ENCODE results near the gene RBM23.

DNA sequence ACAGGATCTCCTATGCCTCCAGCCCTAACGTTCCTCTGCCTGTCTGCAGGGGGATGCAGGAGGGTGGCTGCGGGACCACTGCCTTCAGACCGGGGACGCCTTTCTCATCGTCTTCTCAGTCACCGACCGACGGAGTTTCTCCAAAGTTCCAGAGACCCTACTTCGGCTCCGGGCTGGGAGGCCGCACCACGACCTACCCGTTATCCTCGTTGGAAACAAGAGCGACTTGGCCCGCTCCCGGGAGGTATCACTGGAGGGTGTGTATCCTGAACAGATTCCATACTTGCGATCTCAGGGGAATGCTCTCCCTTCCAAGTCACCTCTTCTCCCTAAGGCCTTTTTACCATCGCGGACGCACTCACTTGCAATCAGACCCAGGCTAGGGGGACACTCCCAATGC lies 33.0 kb downstream of the RBM23 start:
- no peak for TF ChIP-seq POLR2A (IDR thresholded peaks at IDR 0.05)
- TF ChIP-seq, protein P1, sequence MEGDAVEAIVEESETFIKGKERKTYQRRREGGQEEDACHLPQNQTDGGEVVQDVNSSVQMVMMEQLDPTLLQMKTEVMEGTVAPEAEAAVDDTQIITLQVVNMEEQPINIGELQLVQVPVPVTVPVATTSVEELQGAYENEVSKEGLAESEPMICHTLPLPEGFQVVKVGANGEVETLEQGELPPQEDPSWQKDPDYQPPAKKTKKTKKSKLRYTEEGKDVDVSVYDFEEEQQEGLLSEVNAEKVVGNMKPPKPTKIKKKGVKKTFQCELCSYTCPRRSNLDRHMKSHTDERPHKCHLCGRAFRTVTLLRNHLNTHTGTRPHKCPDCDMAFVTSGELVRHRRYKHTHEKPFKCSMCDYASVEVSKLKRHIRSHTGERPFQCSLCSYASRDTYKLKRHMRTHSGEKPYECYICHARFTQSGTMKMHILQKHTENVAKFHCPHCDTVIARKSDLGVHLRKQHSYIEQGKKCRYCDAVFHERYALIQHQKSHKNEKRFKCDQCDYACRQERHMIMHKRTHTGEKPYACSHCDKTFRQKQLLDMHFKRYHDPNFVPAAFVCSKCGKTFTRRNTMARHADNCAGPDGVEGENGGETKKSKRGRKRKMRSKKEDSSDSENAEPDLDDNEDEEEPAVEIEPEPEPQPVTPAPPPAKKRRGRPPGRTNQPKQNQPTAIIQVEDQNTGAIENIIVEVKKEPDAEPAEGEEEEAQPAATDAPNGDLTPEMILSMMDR (IDR thresholded peaks at IDR 0.05): no peak

Measured in testis (tissue), 2 donors.